Left lobe of liver (tissue), 2 donors: ENCODE measurements around the gene USP13. TPM values are rescaled to one million over a fixed set of nuclear protein-coding genes. Genes with fewer than 3 reads are reported as not detected.
A peak's percentile ranks its signal among the peaks of the same experiment; 100 is the strongest.
"Not testable (repeated sequence)": the region's sequence is repeated elsewhere in the genome, so short reads cannot be mapped to it uniquely, and the experiment has no call there.

Experiments used
- ATAC-seq: fragments of 200-7000 bp; cut with Tn5 transposase; one replicate; pipeline ENCODE4 v1.9.1; 2020; ENCODE audit warnings: mild to moderate bottlenecking, moderate library complexity
- DNase-seq: peaks from one replicate; pipeline ENCODE4 v3.0.0-alpha.2; 2020; ENCODE audit warnings: low spot score
- total RNA-seq: library from RNA; stranded (reverse); gene quantifications from one replicate; pipeline ENCODE4 v1.2.1, GENCODE V29; 2021
- donor health status: DM: no; HTN: no; CAD: no; lungs with moderate emphysema.
- donor health status: DM: no; HTN: yes; CAD: no.

Gene USP13, protein sequence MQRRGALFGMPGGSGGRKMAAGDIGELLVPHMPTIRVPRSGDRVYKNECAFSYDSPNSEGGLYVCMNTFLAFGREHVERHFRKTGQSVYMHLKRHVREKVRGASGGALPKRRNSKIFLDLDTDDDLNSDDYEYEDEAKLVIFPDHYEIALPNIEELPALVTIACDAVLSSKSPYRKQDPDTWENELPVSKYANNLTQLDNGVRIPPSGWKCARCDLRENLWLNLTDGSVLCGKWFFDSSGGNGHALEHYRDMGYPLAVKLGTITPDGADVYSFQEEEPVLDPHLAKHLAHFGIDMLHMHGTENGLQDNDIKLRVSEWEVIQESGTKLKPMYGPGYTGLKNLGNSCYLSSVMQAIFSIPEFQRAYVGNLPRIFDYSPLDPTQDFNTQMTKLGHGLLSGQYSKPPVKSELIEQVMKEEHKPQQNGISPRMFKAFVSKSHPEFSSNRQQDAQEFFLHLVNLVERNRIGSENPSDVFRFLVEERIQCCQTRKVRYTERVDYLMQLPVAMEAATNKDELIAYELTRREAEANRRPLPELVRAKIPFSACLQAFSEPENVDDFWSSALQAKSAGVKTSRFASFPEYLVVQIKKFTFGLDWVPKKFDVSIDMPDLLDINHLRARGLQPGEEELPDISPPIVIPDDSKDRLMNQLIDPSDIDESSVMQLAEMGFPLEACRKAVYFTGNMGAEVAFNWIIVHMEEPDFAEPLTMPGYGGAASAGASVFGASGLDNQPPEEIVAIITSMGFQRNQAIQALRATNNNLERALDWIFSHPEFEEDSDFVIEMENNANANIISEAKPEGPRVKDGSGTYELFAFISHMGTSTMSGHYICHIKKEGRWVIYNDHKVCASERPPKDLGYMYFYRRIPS
- total RNA-seq, result 6.3 TPM

DNA sequence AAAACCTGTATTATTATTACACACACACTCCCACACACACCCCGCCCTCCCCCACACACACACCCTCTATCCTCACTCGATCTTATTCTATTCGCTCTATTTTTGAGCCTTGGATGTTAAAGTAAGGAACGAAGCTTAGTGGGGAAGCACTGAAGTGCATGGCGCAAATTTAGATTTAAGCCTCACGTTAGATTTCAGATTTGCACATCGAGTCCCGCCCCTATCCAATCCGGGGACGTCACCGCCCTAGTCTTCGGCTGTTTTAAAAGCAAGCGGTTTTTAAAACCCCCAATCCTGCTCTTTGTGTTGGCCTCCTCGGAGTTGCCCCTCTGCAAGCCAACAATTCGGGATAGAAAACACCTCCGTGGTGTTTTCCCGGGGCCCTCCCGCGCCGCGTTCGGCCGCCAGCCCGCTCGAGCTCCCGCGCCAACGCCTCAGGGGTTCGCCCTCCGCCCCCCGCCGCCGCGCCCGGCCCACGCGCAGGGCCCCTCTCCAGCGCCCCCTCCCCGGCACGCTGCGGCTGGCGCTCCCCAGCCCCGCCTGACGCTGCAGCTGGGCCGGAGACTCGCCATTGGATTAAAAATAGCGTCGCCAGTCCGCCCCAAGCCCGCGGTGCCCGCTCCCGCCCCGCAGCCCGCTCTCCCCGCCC is at the start of gene USP13:
TSS of gene USP13 (plus strand) at position 594 of the 649 bp plus-strand sequence. CDS start 186 bp downstream, outside the sequence.
- DNase-seq (peak; percentile 77), ATAC-seq (peak; percentile 80)

DNA sequence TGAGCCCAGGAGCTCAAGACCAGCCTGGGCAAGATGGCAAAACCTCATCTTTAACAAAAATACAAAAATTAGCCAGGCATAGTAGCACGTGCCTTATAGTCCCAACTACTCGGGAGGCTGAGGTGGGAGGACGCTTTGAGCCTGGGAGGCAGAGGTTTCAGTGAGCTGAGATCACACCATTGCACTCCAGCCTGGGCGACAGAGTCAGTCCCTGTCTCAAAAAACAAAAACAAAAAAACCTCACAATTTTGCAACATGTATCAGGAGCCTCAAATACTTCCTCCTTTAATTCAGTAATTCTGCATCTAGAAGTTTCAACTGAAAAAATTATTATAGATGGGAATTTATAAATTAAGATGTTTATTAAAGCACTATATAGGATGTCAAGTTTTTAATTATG is 49.5 kb upstream of the USP13 start:
- DNase-seq (no peak), ATAC-seq (no peak)

DNA sequence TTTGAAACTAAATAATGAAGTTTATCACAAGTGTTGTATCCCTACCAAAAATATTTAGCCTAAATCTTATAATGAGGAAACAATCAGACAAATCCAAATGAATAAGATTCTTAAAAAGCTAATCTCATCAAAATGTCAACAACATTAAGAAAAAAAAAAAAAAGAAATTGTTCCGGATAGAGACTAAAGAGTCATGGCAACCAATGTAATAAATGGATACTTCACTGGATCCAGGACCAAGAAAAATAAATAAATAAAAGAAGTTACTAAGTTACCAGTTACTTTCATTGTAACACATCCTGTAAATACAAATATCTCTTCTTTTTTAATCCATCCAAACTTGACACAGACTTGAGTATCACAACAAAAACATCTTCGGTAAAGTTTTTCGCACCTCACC is 49.0 kb upstream of the USP13 start:
- ATAC-seq (no peak), DNase-seq (no peak)

DNA sequence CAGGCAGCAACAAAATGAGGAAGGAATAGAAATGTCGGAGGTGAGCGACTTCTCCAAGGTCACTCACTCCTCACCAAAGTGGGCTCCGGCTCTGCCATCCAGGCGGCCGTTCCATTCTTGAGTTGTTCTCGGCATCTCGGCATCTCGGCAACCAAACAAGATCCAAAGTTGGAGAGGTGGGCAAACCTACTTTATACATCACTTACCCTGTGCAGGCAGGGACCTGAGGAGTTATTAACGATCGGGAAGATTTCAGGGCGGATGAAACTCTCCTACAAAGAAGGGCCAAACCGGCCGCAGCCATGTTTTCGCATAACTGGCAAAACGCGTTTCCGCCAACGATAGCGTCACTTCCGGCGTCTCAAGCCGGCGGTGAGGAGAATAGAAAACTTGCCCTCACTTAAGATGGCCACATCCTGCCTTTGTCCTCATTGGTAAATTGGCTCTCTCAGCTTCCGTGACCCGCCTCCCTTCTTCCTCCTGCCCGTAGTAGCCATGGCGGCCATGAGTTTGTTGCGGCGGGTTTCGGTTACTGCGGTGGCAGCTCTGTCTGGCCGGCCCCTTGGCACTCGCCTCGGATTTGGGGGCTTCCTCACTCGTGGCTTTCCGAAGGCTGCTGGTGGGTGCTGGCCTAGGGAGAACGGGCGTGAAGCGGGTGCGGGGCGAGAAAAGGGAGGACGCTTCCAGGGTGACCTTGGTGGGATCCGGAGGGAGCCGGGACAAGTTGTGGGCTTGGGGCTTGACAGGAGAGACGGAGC is 48.3 kb upstream of the USP13 start, which contains the start of the genes MRPL47 and NDUFB5:
TSS of gene MRPL47 (minus strand) at position 318 of the 758 bp plus-strand sequence. CDS start at position 304, 14 bp downstream.
TSS of gene NDUFB5 (plus strand) at position 474 of the 758 bp plus-strand sequence. CDS start at position 496, 22 bp downstream.
- DNase-seq (peak; percentile 95), ATAC-seq (peak; percentile 100)

DNA sequence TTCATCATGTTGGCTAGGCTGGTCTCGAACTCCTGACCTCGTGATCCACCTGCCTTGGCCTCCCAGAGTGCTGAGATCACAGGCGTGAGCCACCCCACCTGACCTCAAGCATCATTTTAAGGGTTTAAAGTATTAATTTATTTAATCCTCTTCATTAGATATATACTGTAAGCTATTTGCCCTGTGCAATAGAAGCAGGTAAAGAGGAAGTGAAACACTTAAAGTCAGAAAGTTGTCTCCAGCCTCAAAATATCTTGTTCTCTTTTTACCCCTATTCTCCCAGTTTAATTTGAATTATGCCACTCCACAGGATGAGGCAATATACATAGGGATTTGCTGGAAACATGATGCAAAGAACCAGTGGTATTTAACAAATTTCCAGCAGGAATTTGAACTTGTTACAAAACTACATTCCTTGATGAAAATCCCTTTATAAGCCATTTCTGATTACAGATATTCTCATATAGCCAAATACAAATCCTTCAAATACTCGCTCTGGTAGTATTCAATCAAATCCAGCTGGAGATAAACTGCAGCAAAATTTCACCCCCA is 46.2 kb upstream of the USP13 start:
- DNase-seq (no peak), ATAC-seq (no peak)

DNA sequence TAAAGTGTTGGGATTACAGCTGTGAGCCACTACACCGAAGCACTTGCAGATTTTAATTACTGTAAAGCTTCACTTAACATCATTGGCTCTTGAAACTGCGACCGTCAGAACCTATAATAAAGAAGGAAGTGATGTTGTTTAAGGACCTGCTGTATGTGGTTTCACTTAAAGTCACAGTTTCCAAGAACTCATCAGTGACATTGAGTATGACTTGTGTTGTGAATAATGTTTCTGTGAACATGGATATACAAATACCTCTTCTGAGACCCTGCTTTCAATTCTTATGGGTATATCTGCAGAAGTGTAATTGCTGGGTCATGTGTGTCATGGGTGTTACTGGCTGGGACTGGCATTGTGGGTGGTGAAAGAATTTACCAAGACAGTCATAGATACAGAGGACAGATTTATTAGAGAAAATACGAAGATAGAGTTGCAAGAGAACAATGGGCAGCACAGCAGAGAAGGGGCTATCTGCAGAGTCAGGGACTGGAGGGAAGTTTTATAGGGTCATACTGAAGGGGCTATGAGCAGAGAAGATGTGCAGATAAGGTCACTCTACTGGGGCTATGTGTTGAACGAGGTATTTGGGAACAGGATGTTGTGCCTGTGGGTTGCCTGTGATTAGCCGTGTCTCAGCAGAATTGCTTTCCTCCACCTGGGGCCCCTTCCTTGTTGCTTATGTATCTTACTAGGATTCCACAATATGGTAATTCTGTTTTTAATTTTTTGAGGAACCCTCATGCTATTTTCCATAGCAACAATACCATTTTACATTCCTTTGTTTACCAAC is 43.7 kb upstream of the USP13 start:
- DNase-seq, result no peak
- no peak for ATAC-seq

DNA sequence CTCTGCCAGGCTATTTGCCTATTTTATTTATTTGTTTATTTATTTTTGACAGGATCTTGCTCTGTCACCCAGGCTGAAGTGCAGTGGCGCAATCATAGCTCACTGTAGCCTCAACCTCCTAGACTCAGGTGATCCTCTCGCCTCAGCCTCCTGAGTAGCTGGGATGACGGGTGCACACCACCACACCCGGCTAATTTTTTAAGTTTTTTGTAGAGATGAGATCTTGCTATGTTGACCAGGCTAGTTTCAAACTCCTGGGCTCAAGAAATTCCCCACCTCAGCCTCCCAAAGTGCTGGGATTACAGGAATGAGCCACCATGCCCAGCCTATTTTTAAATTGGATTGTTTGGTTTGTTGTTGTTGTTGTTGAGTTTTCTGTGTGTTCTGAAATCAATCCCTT is 42.8 kb upstream of the USP13 start:
- no peak for ATAC-seq
- no peak for DNase-seq

DNA sequence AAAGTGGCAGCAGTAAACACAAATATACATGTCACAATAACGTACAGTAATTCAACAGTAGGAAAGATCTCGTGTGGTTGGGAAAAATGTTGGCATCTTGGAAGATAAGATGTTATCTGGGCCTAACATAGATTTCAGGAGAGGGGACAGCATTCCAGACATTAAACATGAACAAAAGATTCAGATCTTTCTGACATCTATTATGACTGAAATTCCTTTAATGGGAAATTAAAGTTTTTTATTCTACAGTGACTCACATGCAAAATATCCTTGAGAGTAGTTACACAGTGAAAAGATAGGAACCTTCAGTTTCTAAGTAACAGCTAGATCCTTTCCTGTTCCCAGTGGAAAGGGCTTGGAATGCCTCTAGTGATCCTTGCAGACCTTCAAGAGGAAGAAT is 39.0 kb upstream of the USP13 start:
- DNase-seq (no peak), ATAC-seq (no peak)

DNA sequence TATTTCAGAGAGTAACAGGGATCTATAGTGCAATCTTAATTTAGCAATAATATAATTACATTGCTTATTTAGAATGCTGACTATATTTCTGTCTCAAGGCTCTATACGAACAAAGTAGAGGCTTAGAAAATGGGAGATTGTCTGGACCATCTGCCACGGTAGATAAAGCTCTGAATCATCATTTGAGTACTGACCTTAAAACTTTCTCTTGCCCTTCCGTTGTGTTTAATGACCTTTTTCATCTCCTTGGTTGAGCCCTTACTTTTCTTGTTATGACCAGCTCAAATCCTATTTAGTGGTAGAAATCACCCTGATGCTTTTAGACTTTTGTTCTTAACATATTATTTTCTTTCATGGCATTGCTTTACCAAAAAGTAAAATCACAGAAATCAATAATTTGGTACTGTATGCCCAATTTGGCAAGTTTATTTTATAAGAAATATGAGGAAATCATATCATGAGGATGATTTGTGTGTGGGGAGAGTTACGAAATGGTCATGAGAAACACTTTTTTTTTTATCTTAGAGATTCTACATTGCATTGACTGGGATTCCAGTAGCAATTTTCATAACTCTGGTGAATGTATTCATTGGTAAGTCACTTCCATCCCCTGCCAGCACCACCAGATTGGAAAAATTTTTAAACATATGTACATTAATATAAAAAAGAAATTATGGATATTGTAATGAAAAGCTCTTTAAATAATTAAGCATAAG is 37.2 kb upstream of the USP13 start:
- ATAC-seq, result no peak

DNA sequence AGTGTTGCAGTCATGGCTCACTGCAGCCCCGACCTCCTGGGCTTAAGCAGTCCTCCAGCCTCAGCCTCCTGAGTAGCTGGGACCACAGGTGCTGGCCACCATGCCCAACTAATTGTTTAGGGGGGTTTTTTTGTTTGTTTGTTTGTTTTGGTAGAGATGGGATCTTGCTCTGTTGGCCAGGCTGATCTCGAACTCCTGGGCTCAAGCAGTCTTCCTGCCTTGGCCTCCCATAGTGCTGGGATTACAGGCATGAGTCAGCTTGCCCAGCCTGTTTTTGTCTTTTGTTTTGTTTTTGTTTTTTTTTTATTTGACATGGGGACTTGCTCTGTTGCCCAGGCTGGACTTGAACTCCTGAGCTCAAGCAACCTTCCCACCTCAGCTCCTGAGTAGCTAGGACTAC is 30.8 kb upstream of the USP13 start:
- no peak for ATAC-seq
- DNase-seq, result no peak

More for the DNA sequence above, 37.2 kb upstream of the USP13 start:
- DNase-seq, result no peak

DNA sequence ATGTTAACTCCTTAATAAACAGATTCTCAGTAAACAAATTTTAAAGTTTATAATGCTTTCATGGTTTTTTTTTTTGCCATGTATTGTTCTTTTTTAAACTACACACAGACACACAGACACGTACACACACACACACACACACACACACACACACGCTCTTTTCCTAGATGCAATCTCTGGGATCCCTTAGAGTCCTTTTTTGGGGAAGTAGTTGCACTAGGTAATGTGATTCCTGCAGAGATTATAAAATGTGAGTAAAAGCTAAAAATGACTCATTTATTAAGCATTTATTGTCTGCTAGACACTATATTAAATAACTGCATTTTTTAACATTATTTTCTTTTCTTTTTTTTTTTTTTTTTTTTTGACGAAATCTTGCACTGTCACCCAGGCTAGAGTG is 28.4 kb upstream of the USP13 start:
- ATAC-seq (no peak), DNase-seq (no peak)

DNA sequence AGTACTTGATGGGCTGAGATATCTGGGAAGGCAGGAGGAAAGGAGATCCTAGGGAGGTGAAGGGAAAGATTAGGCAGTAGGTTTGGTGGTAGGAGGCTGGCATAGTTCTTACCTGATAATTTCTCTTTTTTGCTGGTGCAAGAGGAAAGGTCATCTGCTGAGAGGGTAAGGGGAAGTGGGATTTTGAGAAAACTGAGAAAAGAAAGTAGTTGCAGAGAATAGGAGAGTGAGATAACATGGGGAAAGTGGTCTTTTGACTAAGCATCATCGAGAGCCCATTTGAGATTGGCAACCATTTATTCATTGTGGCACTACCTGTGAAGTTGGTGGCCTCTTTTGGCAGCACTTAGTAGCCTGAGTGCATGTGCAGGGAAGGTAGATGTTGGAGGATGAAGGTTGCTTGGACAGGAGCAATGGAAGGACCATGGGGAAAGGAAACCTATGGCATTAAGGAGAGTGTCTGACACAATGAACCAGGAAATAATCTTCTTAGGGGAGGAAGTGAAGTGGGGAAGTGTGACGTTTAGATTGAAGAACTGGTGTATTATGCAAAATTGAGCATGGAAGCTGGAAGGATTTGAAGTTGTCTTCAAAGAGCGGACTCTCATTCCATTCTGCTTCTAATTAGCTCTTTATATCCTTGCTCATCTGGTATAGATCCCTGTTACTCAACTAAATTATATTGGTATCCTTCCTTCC is 21.9 kb upstream of the USP13 start:
- ATAC-seq, result no peak
- DNase-seq, result no peak

DNA sequence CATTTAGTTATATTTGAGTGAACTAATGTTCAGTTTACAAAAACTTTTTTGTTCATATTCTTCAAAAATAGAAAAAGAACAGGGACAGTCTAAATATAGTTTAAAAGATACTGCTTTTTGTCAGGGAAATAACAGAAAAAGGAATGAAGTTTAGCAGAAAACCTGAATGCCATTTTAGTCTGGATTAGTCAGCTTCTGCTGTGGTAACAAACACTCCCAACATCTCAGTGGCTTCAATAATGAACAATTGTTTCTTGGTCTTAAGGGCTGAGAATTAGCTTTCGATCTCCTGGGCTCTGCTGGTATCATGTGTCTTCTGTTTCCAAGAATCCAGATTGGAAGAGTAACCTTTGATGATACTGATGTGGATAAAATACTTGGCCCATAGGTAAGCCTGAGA is 12.4 kb upstream of the USP13 start:
- ATAC-seq, result no peak
- no peak for DNase-seq

DNA sequence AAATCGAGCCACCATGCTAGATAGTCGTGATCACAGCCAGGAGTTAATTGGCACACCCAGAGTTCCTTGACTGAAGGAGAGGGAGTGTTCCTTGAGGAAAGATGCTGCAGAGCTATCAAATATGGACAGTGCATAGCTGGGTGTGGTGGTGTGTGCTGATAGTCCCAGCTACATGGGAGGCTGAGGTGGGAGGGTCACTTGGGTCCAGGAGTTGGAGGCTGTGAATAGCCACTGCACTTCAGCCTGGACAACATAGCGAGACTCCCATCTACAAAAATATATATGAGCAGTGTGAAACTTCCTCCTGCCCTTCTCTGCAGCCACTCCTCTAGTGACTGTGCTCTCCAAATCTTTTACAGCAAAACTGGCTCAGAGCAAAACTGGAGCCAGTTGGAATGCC is 10.0 kb upstream of the USP13 start:
- no peak for DNase-seq
- ATAC-seq, result peak; percentile 21

DNA sequence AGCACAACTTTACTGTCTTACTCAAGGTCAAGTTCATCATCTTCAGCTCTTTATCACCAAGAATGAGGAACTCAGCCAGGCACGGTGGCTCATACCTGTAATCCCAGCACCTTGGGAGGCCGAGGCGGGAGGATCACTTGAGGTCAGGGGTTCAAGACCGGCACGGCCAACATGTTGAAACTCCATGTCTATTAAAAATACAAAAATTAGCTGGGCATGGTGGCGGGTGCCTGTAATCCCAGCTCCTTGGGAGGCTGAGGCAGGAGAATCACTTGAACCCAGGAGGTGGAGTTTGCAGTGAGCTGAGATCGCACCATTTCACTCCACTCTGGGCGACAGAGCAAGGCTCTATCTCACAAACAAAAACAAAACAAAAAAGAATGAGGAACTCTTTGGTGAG is 9.0 kb upstream of the USP13 start:
- not testable (repeated sequence) for ATAC-seq, DNase-seq

DNA sequence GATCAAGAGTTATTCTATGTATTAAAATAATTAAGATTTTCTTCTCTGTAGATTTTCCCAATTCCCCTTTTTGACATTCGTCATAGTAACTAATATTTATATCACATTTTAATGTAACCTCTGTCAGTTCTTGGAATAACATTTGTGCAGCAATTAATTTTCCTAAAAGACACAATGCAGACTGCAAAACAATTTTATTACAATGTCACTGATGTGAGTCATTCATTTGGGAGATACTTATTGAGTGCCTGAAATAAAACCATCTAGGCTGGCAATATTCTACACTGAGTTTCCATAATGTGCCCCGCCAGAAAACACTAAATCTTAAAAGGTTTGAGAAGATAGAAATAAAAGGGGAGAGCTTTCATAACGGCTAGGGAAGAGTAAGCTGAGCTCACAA is 6.7 kb upstream of the USP13 start:
- no peak for ATAC-seq

DNA sequence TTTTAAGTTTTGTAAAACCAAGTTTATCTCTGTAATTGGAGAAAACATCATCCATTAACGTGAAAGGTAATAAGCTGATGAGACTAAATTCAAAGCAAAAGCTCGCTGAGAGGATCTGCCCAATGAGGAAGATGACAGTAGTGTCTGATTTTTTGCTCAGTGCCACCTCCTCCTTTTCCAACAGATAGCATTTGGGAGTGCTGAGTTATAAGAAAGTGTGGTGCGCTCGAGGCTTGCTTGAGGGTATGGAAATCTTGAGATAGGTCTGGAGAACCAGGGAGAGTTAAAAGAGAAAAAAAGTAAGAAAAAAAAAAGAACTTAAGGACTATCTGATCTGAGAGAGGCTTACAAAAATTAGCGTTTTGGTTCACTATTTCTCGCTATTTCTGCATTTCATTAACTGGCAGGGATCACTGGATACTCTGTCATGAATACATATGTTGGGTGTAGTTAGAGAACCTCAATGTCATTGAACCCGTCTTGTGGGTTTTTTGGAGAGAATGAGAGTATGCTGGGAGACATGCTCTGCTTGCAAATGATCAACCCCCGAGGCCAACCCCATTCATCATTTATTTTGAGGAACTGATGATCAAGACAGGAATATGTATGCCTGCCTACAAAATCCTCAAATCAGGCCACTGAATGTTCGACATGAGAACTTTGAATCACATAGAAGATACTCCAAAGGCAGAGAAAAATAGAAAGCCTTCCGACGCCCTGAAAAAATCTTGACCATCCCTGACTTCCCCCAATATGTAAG is 973 bp upstream of the USP13 start:
- DNase-seq, result no peak

More for the DNA sequence above, 6.7 kb upstream of the USP13 start:
- DNase-seq, result no peak

More for the DNA sequence above, 973 bp upstream of the USP13 start:
- ATAC-seq, result no peak
